ENCODE data around the gene TBC1D8.

Gene TBC1D8

GRCh38 chr2:100974712-100975520 is 176.3 kb downstream of the TBC1D8 start:
- FAIRE-seq: no peak

GRCh38 chr2:100972452-100972851 is 178.7 kb downstream of the TBC1D8 start:
- FAIRE-seq: no peak

- FAIRE-seq: no peak
These were observed 180.0 kb downstream of the TBC1D8 start for GRCh38 chr2:100971221-100971620.

- FAIRE-seq: no peak
These were observed 181.2 kb downstream of the TBC1D8 start for GRCh38 chr2:100969998-100970397.

GRCh38 chr2:100968146-100969145 is 182.7 kb downstream of the TBC1D8 start:
- FAIRE-seq: no peak

- no peak for FAIRE-seq
These were observed 183.5 kb downstream of the TBC1D8 start for GRCh38 chr2:100967716-100968115.

- FAIRE-seq: no peak
These were observed 185.6 kb downstream of the TBC1D8 start for GRCh38 chr2:100965596-100965995.

- FAIRE-seq: no peak
These were observed 186.5 kb downstream of the TBC1D8 start for GRCh38 chr2:100964681-100965169.

GRCh38 chr2:100964222-100964621 is 187.0 kb downstream of the TBC1D8 start:
- no peak for FAIRE-seq

GRCh38 chr2:100963026-100963375 is 188.2 kb downstream of the TBC1D8 start:
- FAIRE-seq: no peak

GRCh38 chr2:100962366-100963025 is 188.7 kb downstream of the TBC1D8 start:
- FAIRE-seq: no peak

- FAIRE-seq: no peak
These were observed 190.5 kb downstream of the TBC1D8 start for GRCh38 chr2:100960688-100961087.

GRCh38 chr2:100959225-100959880 is 191.8 kb downstream of the TBC1D8 start:
- FAIRE-seq: no peak

- no peak for FAIRE-seq
These were observed 193.1 kb downstream of the TBC1D8 start for GRCh38 chr2:100957996-100958653.

Data from A204.1 (cell line).